B cell (primary cell): Measurements from ENCODE around the gene ZCCHC10. TPM values are rescaled to one million over a fixed set of nuclear protein-coding genes. Genes with fewer than 3 reads are reported as not detected.

ENCODE experiments used
- ATAC-seq: fragments of 200-7000 bp; cut with Tn5 transposase; one replicate; pipeline ENCODE4 v1.10.0; 2021; ENCODE audit warnings: low read depth, mild to moderate bottlenecking, moderate number of reproducible peaks, moderate library complexity
- CTCF ChIA-PET: fragments of 350-600 bp; sonication (Branson Sonifier 250); formaldehyde crosslinking; loops from one replicate; lab custom pipeline; 2021; ENCODE audit warnings: antibody characterized with exemption, inconsistent platforms; lab: Charles Lee
- POLR2A ChIA-PET: fragments of 350-600 bp; sonication (Branson Sonifier 250); formaldehyde crosslinking; loops from one replicate; lab custom pipeline; 2021; ENCODE audit warnings: antibody characterized with exemption; lab: Charles Lee
- DNase-seq: peaks from one replicate; pipeline ENCODE4 v3.0.0; 2013
- H2AFZ ChIP-seq: 2 replicates; pipeline ENCODE4 v1.6.1; 2012; ENCODE audit warnings: mild to moderate bottlenecking, low read depth, low read length; ENCODE audit not compliant: insufficient read depth, poor library complexity, severe bottlenecking
- H3K27ac ChIP-seq, 2 donors: 1 replicate in 1 of 2; 2 replicates in 1 of 2; pipeline ENCODE4 v1.5.1; 2012 to 2013; ENCODE audit warnings: low read length in 2 of 2, mild to moderate bottlenecking in 2 of 2, moderate library complexity in 1 of 2
- H3K27me3 ChIP-seq, 4 experiments: fragments of 200-600 bp in 1 of 4; sonication (generic) in 1 of 4; replicated peaks in 1 of 4; 1 replicate in 2 of 4; 2 replicates in 2 of 4; pipeline versions ENCODE4 v1.6.1 to v1.7.0; 2013 to 2016; ENCODE audit warnings: low read length in 3 of 4, mild to moderate bottlenecking in 2 of 4, mixed read lengths in 1 of 4, moderate library complexity in 1 of 4; ENCODE audit not compliant: insufficient read depth in 4 of 4, control insufficient read depth in 3 of 4; ENCODE audit errors: control extremely low read depth in 1 of 4
- H3K36me3 ChIP-seq, 2 experiments: replicated peaks in 1 of 2; 1 replicate in 1 of 2; 2 replicates in 1 of 2; pipeline versions ENCODE4 v1.6.1 to v1.7.1; 2013; ENCODE audit warnings: low read length in 1 of 2; ENCODE audit not compliant: insufficient read depth in 2 of 2, control insufficient read depth in 1 of 2; ENCODE audit errors: control extremely low read depth in 1 of 2, extremely low read depth in 1 of 2
- H3K4me1 ChIP-seq, 2 donors: fragments of 200-600 bp in 1 of 2; sonication (generic) in 1 of 2; 1 replicate in 1 of 2; 2 replicates in 1 of 2; pipeline versions ENCODE4 v1.5.1 to v1.6.1; 2013 to 2017; ENCODE audit warnings: low read length in 2 of 2; ENCODE audit not compliant: control insufficient read depth in 2 of 2, insufficient read depth in 2 of 2
- H3K4me2 ChIP-seq: replicated peaks from 2 replicates; pipeline ENCODE3; 2012; ENCODE audit warnings: mild to moderate bottlenecking, low read depth, low read length; ENCODE audit not compliant: poor library complexity, severe bottlenecking
- H3K4me3 ChIP-seq, 5 experiments: fragments of 200-600 bp in 1 of 5; sonication (generic) in 1 of 5; 1 replicate in 3 of 5; 2 replicates in 2 of 5; pipeline versions ENCODE4 v1.5.1 to v1.7.0; 2011 to 2016; ENCODE audit warnings: low read length in 4 of 5, mild to moderate bottlenecking in 4 of 5, low read depth in 2 of 5, control low read depth in 1 of 5, moderate library complexity in 1 of 5; ENCODE audit not compliant: insufficient read depth in 1 of 5; ENCODE audit errors: control extremely low read depth in 1 of 5, extremely low read depth in 1 of 5
- H3K79me2 ChIP-seq: fragments of 200-600 bp; sonication (generic); one replicate; pipeline ENCODE4 v1.6.0; 2016; ENCODE audit warnings: low read length; ENCODE audit not compliant: control insufficient read depth, insufficient read depth
- H3K9ac ChIP-seq: fragments of 200-600 bp; sonication (generic); 2 replicates; pipeline ENCODE4 v1.6.1; 2017; ENCODE audit warnings: mild to moderate bottlenecking, low read length, moderate library complexity
- H3K9me3 ChIP-seq, 3 donors: one replicate each; pipeline versions ENCODE4 v1.6.1 to v1.7.1; 2013; ENCODE audit warnings: low read length in 2 of 3; ENCODE audit not compliant: control insufficient read depth in 2 of 3, insufficient read depth in 1 of 3; ENCODE audit errors: control extremely low read depth in 1 of 3
- H4K20me1 ChIP-seq: 2 replicates; pipeline ENCODE4 v1.6.0; 2012; ENCODE audit warnings: mild to moderate bottlenecking, low read length; ENCODE audit not compliant: insufficient read depth, control insufficient read depth, poor library complexity, severe bottlenecking
- H3K27ac Mint-ChIP-seq: one replicate; pipeline ENCODE4 v1.8.0; 2021; ENCODE audit warnings: mixed read lengths
- H3K27me3 Mint-ChIP-seq: one replicate; pipeline ENCODE4 v1.8.0; 2021; ENCODE audit warnings: mixed read lengths
- H3K4me1 Mint-ChIP-seq: one replicate; pipeline ENCODE4 v1.8.0; 2021; ENCODE audit warnings: mixed read lengths
- H3K4me3 Mint-ChIP-seq: one replicate; pipeline ENCODE4 v1.8.0; 2021; ENCODE audit warnings: mixed read lengths
- H3K9me3 Mint-ChIP-seq: one replicate; pipeline ENCODE4 v1.8.0; 2022; ENCODE audit warnings: mixed read lengths; ENCODE audit not compliant: insufficient read depth
- CTCF ChIP-seq: fragments of 200-600 bp; IDR thresholded peaks from one replicate; pipeline ENCODE4 v1.8.0; 2022; ENCODE audit warnings: antibody characterized with exemption, mild to moderate bottlenecking
- EZH2 ChIP-seq: IDR thresholded peaks from 2 replicates; pipeline ENCODE4 v1.6.1; 2012; ENCODE audit warnings: borderline replicate concordance, low read depth, mild to moderate bottlenecking, moderate library complexity, low read length; ENCODE audit not compliant: insufficient read depth, poor library complexity, severe bottlenecking
- WGBS: methylation state at CpG from one replicate; pipeline ENCODE4 v1.1.5; 2013; ENCODE audit warnings: missing lambda C conversion rate; ENCODE audit not compliant: insufficient coverage; 5-methylcytosine and 5-hydroxymethylcytosine counted together
- intact Hi-C: fragments of 100-400 bp; cut with micrococcal nuclease; formaldehyde crosslinking; loops from one replicate; pipeline ENCODE4 v1.10.0; 2022
- polyA plus RNA-seq: library from polyadenylated mRNA; depleted of rRNA; stranded (reverse); fragments of >200 nt; gene quantifications from 2 replicates; pipeline ENCODE4 v1.2.3, GENCODE V29; 2012
- total RNA-seq, 2 donors: library from RNA; stranded (reverse); fragments of 120-200 nt in 1 of 2; gene quantifications; 1 replicate in 1 of 2; 2 replicates in 1 of 2; pipeline versions ENCODE4 v1.2.3 to v1.2.4, GENCODE V29; 2013 to 2022

Gene ZCCHC10
- total and polyA plus RNA-seq, 2 donors (not counting 1 experiment from before 2014, with no cell fraction given) = 16.5 to 34.0 TPM

GRCh38 chr5:132951897-132952296 lies 74.5 kb downstream of the ZCCHC10 start:
- Histone ChIP-seq H3K4me3 (no peak overlapping the region), H3K36me3 (peaks cover 7 to 30% of the 10 kb centered on the region in 2 experiments), H3K4me2 (no peak overlapping the region), H3K79me2 (peaks cover 97% of the 10 kb centered on the region), H3K27me3 (no peaks in the 10 kb centered on the region), H4K20me1 (peaks cover 94% of the 10 kb centered on the region), H3K9ac (no peak overlapping the region), H3K27ac (no peak overlapping the region), H3K9me3 (no peaks in the 10 kb centered on the region), H2AFZ (no peak overlapping the region), H3K4me1 (peaks cover 0 to 5% of the 10 kb centered on the region in 2 donors)
- 96% methylated on average over 2 of the region's 2 CpGs for WGBS
- DNase-seq = no peak
- Mint-ChIP-seq H3K9me3 (no peaks in the 10 kb centered on the region), H3K4me3 (no peak overlapping the region), H3K27me3 (no peaks in the 10 kb centered on the region), H3K27ac (no peak overlapping the region), H3K4me1 (peaks cover 45% of the 10 kb centered on the region)
- no peak for ATAC-seq
- ChIA-PET CTCF (no interaction called here), POLR2A (interaction anchor here (0.6 kb wide), 1 partner anchor 150 kb away, joined by 4 read pairs; no protein-coding TSS in a partner anchor)
- intact Hi-C loops = no loop called here
- TF ChIP-seq CTCF (no peak), EZH2 (no peak)

GRCh38 chr5:132949136-132949535 lies 77.2 kb downstream of the ZCCHC10 start:
- Histone ChIP-seq H2AFZ (no peak overlapping the region), H3K27me3 (no peaks in the 10 kb centered on the region), H3K4me1 (no peaks in the 10 kb centered on the region), H3K9ac (no peak overlapping the region), H3K27ac (no peak overlapping the region), H4K20me1 (peaks cover 90% of the 10 kb centered on the region), H3K4me2 (no peak overlapping the region), H3K36me3 (peaks cover 3 to 21% of the 10 kb centered on the region in 2 experiments), H3K79me2 (peaks cover 98% of the 10 kb centered on the region), H3K9me3 (no peaks in the 10 kb centered on the region), H3K4me3 (no peak overlapping the region)
- no peak for ATAC-seq
- H3K27me3 Mint-ChIP-seq = no peaks in the 10 kb centered on the region
- H3K4me3 Mint-ChIP-seq = no peak overlapping the region
- H3K27ac Mint-ChIP-seq = no peak overlapping the region
- WGBS = 100% methylated on average over 2 of the region's 2 CpGs
- ChIA-PET CTCF (no interaction called here), POLR2A (no interaction called here)
- intact Hi-C loops = no loop called here
- H3K9me3 Mint-ChIP-seq = no peaks in the 10 kb centered on the region
- TF ChIP-seq EZH2 (no peak), CTCF (no peak)
- DNase-seq = no peak
- peaks cover 46% of the 10 kb centered on the region for H3K4me1 Mint-ChIP-seq
